ENCODE results near the gene SERTM2.

Gene SERTM2

DNA sequence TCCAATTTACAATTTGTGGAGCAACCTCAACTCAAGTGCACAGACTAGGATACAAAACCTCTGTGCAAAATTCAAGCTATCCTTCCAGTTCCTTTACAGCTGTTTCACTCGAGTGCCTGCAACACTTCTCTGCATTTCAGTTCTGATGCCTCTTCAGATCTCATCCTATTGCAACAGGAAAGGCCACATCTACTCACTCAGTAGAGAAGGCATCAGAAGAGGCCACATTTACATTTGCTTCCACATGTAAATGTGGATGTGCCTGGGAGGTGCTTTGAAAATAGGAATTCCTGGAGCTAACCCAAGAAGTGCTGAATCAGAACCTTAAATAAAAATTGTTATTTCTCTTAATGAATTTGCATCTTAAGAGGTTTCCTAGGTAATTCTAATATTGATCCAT is 45.8 kb upstream of the SERTM2 start:
- Histone ChIP-seq H3K4me3 (ENCODE audit: low read depth, low read length) (no peak overlapping the region), H3K36me3 (ENCODE audit: control insufficient read depth in 2 of 2, insufficient read depth in 1 of 2, low read length in 2 of 2) (no peaks in the 10 kb centered on the region), H3K27ac (ENCODE audit: extremely low read depth, low read depth, low read length) (no peak overlapping the region), H3K9me3 (ENCODE audit: control insufficient read depth, insufficient read depth, low read depth, low read length) (no peaks in the 10 kb centered on the region), H3K4me1 (ENCODE audit: control insufficient read depth, insufficient read depth, low read length) (no peaks in the 10 kb centered on the region)
- CTCF ChIA-PET = no interaction called here
- TF ChIP-seq ZFHX2 (tag by site-specific recombination; conservative IDR thresholded peaks at IDR 0.05) (no peak), ZNF585B (tag by site-specific recombination; IDR thresholded peaks at IDR 0.05) (no peak), ZNF654 (tag by site-specific recombination; IDR thresholded peaks at IDR 0.05; ENCODE audit: low read depth) (no peak), ZNF624 (tag by site-specific recombination; IDR thresholded peaks at IDR 0.05) (no peak), ZNF704 (tag by site-specific recombination; IDR thresholded peaks at IDR 0.05) (no peak), ZNF155 (tag by site-specific recombination; IDR thresholded peaks at IDR 0.05) (no peak), ZNF561 (tag by site-specific recombination; IDR thresholded peaks at IDR 0.05; ENCODE audit: borderline replicate concordance) (no peak), ZNF529 (tag by site-specific recombination; IDR thresholded peaks at IDR 0.05; ENCODE audit: insufficient replicate concordance) (no peak), FEZF1 (tag by site-specific recombination; IDR thresholded peaks at IDR 0.05) (no peak)
- TF ChIP-seq, protein P1, sequence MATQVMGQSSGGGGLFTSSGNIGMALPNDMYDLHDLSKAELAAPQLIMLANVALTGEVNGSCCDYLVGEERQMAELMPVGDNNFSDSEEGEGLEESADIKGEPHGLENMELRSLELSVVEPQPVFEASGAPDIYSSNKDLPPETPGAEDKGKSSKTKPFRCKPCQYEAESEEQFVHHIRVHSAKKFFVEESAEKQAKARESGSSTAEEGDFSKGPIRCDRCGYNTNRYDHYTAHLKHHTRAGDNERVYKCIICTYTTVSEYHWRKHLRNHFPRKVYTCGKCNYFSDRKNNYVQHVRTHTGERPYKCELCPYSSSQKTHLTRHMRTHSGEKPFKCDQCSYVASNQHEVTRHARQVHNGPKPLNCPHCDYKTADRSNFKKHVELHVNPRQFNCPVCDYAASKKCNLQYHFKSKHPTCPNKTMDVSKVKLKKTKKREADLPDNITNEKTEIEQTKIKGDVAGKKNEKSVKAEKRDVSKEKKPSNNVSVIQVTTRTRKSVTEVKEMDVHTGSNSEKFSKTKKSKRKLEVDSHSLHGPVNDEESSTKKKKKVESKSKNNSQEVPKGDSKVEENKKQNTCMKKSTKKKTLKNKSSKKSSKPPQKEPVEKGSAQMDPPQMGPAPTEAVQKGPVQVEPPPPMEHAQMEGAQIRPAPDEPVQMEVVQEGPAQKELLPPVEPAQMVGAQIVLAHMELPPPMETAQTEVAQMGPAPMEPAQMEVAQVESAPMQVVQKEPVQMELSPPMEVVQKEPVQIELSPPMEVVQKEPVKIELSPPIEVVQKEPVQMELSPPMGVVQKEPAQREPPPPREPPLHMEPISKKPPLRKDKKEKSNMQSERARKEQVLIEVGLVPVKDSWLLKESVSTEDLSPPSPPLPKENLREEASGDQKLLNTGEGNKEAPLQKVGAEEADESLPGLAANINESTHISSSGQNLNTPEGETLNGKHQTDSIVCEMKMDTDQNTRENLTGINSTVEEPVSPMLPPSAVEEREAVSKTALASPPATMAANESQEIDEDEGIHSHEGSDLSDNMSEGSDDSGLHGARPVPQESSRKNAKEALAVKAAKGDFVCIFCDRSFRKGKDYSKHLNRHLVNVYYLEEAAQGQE (tag by site-specific recombination; IDR thresholded peaks at IDR 0.05) = no peak
- POLR2A ChIA-PET = no interaction called here

DNA sequence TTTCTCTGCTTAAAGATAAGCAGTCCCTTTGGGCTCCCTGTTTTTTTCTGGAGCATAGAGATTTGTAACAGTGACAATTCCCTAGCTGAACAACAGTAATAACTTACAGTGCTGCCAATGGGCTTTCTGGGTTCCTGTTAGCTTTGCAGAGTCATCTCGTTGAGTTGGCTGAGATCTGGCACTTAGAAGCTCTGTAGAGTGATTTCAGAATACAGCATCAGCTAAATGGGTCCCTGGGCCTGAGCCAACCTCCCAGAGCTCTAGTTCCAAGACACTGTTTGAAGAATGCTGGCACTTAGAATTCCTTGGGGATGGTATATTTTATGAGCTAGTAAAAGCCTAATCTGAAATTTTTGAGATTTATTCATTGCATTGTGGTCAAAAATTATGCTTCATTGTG is 43.5 kb upstream of the SERTM2 start:
- Histone ChIP-seq H3K9me3 (ENCODE audit: control insufficient read depth, insufficient read depth, low read depth, low read length) (no peaks in the 10 kb centered on the region; the same call in 1 of the 2 replicates), H3K4me3 (ENCODE audit: low read depth, low read length) (no peak overlapping the region), H3K27ac (ENCODE audit: extremely low read depth, low read depth, low read length) (no peak overlapping the region), H3K36me3 (ENCODE audit: control insufficient read depth in 2 of 2, insufficient read depth in 1 of 2, low read length in 2 of 2) (no peaks in the 10 kb centered on the region), H3K4me1 (ENCODE audit: control insufficient read depth, insufficient read depth, low read length) (no peaks in the 10 kb centered on the region)
- CTCF ChIA-PET = no interaction called here
- POLR2A ChIA-PET = no interaction called here
- no peak for TF ChIP-seq CTCF (tag by site-specific recombination; IDR thresholded peaks at IDR 0.05)

GRCh38 chrX:111470681-111471403 is 40.6 kb upstream of the SERTM2 start:
- no peaks in the 10 kb centered on the region; the same call in 1 of the 2 replicates for H3K9me3 ChIP-seq (ENCODE audit: control insufficient read depth, insufficient read depth, low read depth, low read length)
- H3K36me3 ChIP-seq (ENCODE audit: control insufficient read depth in 2 of 2, insufficient read depth in 1 of 2, low read length in 2 of 2) = no peaks in the 10 kb centered on the region
- no peaks in the 10 kb centered on the region for H3K4me1 ChIP-seq (ENCODE audit: control insufficient read depth, insufficient read depth, low read length)
- no peak overlapping the region for H3K4me3 ChIP-seq (ENCODE audit: low read depth, low read length)
- no peak overlapping the region for H3K27ac ChIP-seq (ENCODE audit: extremely low read depth, low read depth, low read length)
- ChIA-PET CTCF (no interaction called here), POLR2A (no interaction called here)
- TF ChIP-seq ZNF530 (tag by site-specific recombination; IDR thresholded peaks at IDR 0.05; ENCODE audit: low read depth) = no peak
- no peak for TF ChIP-seq ZNF394 (tag by site-specific recombination; IDR thresholded peaks at IDR 0.05; ENCODE audit: borderline replicate concordance)
- no peak for TF ChIP-seq BCL6B (tag by site-specific recombination; IDR thresholded peaks at IDR 0.05)
- no peak for TF ChIP-seq ZNF521 (tag by site-specific recombination; IDR thresholded peaks at IDR 0.05)
- TF ChIP-seq, protein P2, sequence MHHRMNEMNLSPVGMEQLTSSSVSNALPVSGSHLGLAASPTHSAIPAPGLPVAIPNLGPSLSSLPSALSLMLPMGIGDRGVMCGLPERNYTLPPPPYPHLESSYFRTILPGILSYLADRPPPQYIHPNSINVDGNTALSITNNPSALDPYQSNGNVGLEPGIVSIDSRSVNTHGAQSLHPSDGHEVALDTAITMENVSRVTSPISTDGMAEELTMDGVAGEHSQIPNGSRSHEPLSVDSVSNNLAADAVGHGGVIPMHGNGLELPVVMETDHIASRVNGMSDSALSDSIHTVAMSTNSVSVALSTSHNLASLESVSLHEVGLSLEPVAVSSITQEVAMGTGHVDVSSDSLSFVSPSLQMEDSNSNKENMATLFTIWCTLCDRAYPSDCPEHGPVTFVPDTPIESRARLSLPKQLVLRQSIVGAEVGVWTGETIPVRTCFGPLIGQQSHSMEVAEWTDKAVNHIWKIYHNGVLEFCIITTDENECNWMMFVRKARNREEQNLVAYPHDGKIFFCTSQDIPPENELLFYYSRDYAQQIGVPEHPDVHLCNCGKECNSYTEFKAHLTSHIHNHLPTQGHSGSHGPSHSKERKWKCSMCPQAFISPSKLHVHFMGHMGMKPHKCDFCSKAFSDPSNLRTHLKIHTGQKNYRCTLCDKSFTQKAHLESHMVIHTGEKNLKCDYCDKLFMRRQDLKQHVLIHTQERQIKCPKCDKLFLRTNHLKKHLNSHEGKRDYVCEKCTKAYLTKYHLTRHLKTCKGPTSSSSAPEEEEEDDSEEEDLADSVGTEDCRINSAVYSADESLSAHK (tag by site-specific recombination; IDR thresholded peaks at IDR 0.05) = no peak
- TF ChIP-seq ZNF423 (tag by site-specific recombination; IDR thresholded peaks at IDR 0.05) = no peak
- TF ChIP-seq, protein P3, sequence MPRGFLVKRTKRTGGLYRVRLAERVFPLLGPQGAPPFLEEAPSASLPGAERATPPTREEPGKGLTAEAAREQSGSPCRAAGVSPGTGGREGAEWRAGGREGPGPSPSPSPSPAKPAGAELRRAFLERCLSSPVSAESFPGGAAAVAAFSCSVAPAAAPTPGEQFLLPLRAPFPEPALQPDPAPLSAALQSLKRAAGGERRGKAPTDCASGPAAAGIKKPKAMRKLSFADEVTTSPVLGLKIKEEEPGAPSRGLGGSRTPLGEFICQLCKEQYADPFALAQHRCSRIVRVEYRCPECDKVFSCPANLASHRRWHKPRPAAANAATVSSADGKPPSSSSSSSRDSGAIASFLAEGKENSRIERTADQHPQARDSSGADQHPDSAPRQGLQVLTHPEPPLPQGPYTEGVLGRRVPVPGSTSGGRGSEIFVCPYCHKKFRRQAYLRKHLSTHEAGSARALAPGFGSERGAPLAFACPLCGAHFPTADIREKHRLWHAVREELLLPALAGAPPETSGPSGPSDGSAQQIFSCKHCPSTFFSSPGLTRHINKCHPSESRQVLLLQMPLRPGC (tag by site-specific recombination; IDR thresholded peaks at IDR 0.05) = no peak
- TF ChIP-seq SCRT2 (tag by site-specific recombination; IDR thresholded peaks at IDR 0.05) = no peak

All from HEK293 (cell line).